Astrocyte (in vitro differentiated cells and primary cell): ENCODE data around the gene GRAMD2A.

Experiments used
- CTCF ChIP-seq: IDR thresholded peaks from 2 replicates; pipeline ENCODE4 v1.5.1; 2011; ENCODE audit warnings: low read depth, mild to moderate bottlenecking, inconsistent platforms, low read length, moderate library complexity; ENCODE audit not compliant: insufficient read depth
- EZH2 ChIP-seq: IDR thresholded peaks from 2 replicates; pipeline ENCODE4 v1.6.1; 2012; ENCODE audit warnings: mild to moderate bottlenecking, low read length, inconsistent platforms; ENCODE audit not compliant: insufficient read depth

- TF ChIP-seq CTCF (no peak), EZH2 (no peak)
Measured at GRCh38 chr15:72205273-72205672, 7.7 kb upstream of the GRAMD2A start.
